WTC11 (cell line): ENCODE data around the gene MECP2. TPM values are rescaled to one million over a fixed set of nuclear protein-coding genes. Genes with fewer than 3 reads are reported as not detected.

Experiments used
- AFF4 ChIP-seq: sonication (generic); formaldehyde crosslinking; IDR thresholded peaks from 2 replicates; pipeline ENCODE4 v1.8.1; 2023; ENCODE audit warnings: mild to moderate bottlenecking, missing genetic modification reagents, borderline replicate concordance
- ARID4B ChIP-seq: sonication (generic); formaldehyde crosslinking; IDR thresholded peaks from 2 replicates; pipeline ENCODE4 v1.8.0; 2023; ENCODE audit warnings: missing genetic modification reagents, mild to moderate bottlenecking, borderline replicate concordance
- ETV6 ChIP-seq: sonication (generic); formaldehyde crosslinking; IDR thresholded peaks from 2 replicates; pipeline ENCODE4 v1.8.1; 2022; ENCODE audit warnings: mild to moderate bottlenecking, missing genetic modification reagents
- IRF1 ChIP-seq: sonication (generic); formaldehyde crosslinking; IDR thresholded peaks from 2 replicates; pipeline ENCODE4 v1.8.0; 2023; ENCODE audit warnings: missing genetic modification reagents
- MYBL2 ChIP-seq: sonication (generic); formaldehyde crosslinking; IDR thresholded peaks from 2 replicates; pipeline ENCODE4 v1.8.1; 2023; ENCODE audit warnings: mild to moderate bottlenecking, moderate library complexity, missing genetic modification reagents
- NFE2L1 ChIP-seq: sonication (generic); formaldehyde crosslinking; IDR thresholded peaks from 2 replicates; pipeline ENCODE4 v1.8.1; 2023; ENCODE audit warnings: missing genetic modification reagents
- STAT6 ChIP-seq: sonication (generic); formaldehyde crosslinking; conservative IDR thresholded peaks from 2 replicates; pipeline ENCODE4 v1.8.1; 2023; ENCODE audit warnings: mild to moderate bottlenecking, low read depth, missing genetic modification reagents, moderate library complexity
- ZNF232 ChIP-seq: sonication (generic); formaldehyde crosslinking; IDR thresholded peaks from 2 replicates; pipeline ENCODE4 v1.8.0; 2022; ENCODE audit warnings: mild to moderate bottlenecking, missing genetic modification reagents
- ZNF423 ChIP-seq: fragments of 250-450 bp; sonication (Bioruptor Pico); IDR thresholded peaks from 2 replicates; pipeline ENCODE4 v2.1.2; 2022; ENCODE audit warnings: mild to moderate bottlenecking, moderate library complexity
- ZSCAN18 ChIP-seq: fragments of 250-450 bp; sonication (Bioruptor Pico); IDR thresholded peaks from 2 replicates; pipeline ENCODE4 v2.1.2; 2022; ENCODE audit warnings: mild to moderate bottlenecking, moderate library complexity
- total RNA-seq: library from RNA; stranded (reverse); gene quantifications from 3 replicates; pipeline ENCODE4 v1.2.3, GENCODE V29; 2021
- TF ChIP-seq, protein P1 (sequence below): fragments of 250-450 bp; sonication (Bioruptor Pico); IDR thresholded peaks from 2 replicates; pipeline ENCODE4 v1.9.0; 2021; ENCODE audit warnings: mild to moderate bottlenecking

The MECP2 gene
- total RNA-seq, 1 experiment from 2014 or later, result 28.7 TPM

GRCh38 chrX:154123241-154124219, 26.0 kb upstream of the MECP2 start (continued):
- TF ChIP-seq AFF4 (CRISPR knock-in tag) (no peak), ZNF232 (no peak), ZNF423 (no peak), STAT6 (CRISPR knock-in tag) (no peak), ARID4B (CRISPR knock-in tag) (no peak), IRF1 (CRISPR knock-in tag) (no peak), ZSCAN18 (CRISPR knock-in tag) (no peak), MYBL2 (CRISPR knock-in tag) (no peak), NFE2L1 (CRISPR knock-in tag) (no peak), ETV6 (CRISPR knock-in tag) (no peak)
- TF ChIP-seq, protein P1, sequence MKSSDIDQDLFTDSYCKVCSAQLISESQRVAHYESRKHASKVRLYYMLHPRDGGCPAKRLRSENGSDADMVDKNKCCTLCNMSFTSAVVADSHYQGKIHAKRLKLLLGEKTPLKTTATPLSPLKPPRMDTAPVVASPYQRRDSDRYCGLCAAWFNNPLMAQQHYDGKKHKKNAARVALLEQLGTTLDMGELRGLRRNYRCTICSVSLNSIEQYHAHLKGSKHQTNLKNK (CRISPR knock-in tag), result no peak
